SU-DHL-6 (cell line): ENCODE measurements around the gene EGFL8.

Experiments used
- EZH2phosphoT487 ChIP-seq: fragments of 200-600 bp; sonication (generic), shearing (Covaris generic); conservative IDR thresholded peaks from 2 replicates; pipeline ENCODE4 v1.6.1; 2018; ENCODE audit warnings: mild to moderate bottlenecking, antibody characterized with exemption, low read length, moderate library complexity, mixed read lengths
- TF ChIP-seq, protein P1 (sequence below): fragments of 200-600 bp; sonication (generic); IDR thresholded peaks from one replicate; pipeline ENCODE4 v1.5.1; 2017; ENCODE audit warnings: antibody characterized with exemption, mild to moderate bottlenecking, low read length, moderate library complexity; ENCODE audit not compliant: insufficient read depth, poor library complexity, severe bottlenecking

DNA sequence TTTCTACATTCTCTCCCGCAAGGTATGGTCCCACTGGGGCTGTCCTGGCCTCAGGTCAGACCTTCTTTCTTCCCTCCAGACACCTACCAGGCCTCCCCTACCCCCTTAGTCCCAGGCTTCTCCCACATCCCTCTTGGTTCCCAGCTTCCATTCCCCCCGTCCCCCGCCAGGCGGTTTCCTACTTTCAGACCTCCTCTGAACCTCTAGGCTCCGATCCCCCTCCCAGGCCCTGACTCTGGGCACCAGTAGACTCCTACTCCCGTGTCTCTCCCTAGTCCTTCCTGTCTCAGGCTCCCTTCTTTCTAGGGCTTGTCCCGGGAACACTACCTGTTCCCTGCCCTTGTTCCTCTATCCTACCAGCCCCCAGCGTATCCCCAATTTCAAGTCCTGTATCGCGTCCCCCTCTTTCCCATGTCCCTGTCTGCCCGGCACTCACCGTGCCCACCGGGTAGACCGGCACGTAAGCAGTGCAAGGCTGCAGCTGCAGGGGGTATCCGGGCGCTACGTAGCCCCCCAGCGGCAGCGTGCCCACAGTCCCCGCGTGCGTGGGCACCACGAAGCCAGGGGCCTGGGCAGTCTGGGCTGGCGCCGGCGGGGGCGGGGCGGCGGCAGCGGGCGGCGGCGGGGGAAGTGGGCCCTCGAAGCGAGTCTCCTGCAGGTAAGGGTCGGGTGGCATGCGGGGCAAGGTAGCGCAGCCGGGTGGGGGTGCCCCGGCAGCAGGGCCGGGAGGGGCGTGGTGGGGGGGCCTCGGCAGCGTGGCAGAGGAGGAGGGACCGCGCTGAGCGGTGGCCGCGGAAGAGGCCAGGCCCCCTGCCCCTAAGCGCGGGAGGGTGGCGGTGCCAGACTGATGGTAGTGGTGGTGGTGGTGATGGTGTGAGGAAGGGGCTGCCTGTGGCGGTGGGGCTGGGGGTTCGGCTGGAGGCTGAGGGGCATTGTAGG lies 14.2 kb upstream of the EGFL8 start:
- TF ChIP-seq, protein P1, sequence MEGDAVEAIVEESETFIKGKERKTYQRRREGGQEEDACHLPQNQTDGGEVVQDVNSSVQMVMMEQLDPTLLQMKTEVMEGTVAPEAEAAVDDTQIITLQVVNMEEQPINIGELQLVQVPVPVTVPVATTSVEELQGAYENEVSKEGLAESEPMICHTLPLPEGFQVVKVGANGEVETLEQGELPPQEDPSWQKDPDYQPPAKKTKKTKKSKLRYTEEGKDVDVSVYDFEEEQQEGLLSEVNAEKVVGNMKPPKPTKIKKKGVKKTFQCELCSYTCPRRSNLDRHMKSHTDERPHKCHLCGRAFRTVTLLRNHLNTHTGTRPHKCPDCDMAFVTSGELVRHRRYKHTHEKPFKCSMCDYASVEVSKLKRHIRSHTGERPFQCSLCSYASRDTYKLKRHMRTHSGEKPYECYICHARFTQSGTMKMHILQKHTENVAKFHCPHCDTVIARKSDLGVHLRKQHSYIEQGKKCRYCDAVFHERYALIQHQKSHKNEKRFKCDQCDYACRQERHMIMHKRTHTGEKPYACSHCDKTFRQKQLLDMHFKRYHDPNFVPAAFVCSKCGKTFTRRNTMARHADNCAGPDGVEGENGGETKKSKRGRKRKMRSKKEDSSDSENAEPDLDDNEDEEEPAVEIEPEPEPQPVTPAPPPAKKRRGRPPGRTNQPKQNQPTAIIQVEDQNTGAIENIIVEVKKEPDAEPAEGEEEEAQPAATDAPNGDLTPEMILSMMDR = no peak
- TF ChIP-seq EZH2phosphoT487 = no peak
